Measurements from ENCODE around the gene ARHGEF7.

The ARHGEF7 gene

GRCh38 chr13:111140562-111141105 is 25.5 kb downstream of the ARHGEF7 start:
- no peak for DNase-seq

GRCh38 chr13:111142472-111142871 is 27.4 kb downstream of the ARHGEF7 start:
- no peak for DNase-seq

GRCh38 chr13:111143865-111144540 is 28.9 kb downstream of the ARHGEF7 start:
- DNase-seq: no peak

- no peak for DNase-seq
Observed at GRCh38 chr13:111145071-111145470, 30.0 kb downstream of the ARHGEF7 start.

- no peak for DNase-seq
Observed at GRCh38 chr13:111145506-111145905, 30.4 kb downstream of the ARHGEF7 start.

GRCh38 chr13:111152844-111153243 is 37.7 kb downstream of the ARHGEF7 start:
- no peak for DNase-seq

- peak; percentile 97 for DNase-seq
Observed at GRCh38 chr13:111153279-111153976, 38.3 kb downstream of the ARHGEF7 start.

- no peak for DNase-seq
Observed at GRCh38 chr13:111153977-111154332, 38.8 kb downstream of the ARHGEF7 start.

GRCh38 chr13:111156421-111156820 is 41.3 kb downstream of the ARHGEF7 start:
- no peak for DNase-seq

- DNase-seq: no peak
Observed at GRCh38 chr13:111158136-111158805, 43.2 kb downstream of the ARHGEF7 start.

GRCh38 chr13:111159362-111160320 is 44.5 kb downstream of the ARHGEF7 start:
- no peak for DNase-seq

GRCh38 chr13:111160648-111161047 is 45.5 kb downstream of the ARHGEF7 start:
- DNase-seq: no peak

- no peak for DNase-seq
Observed at GRCh38 chr13:111161601-111162600, 46.8 kb downstream of the ARHGEF7 start.

GRCh38 chr13:111165241-111166010 is 50.3 kb downstream of the ARHGEF7 start:
- no peak for DNase-seq

GRCh38 chr13:111166882-111167675 is 52.0 kb downstream of the ARHGEF7 start:
- no peak for DNase-seq

GRCh38 chr13:111168107-111168506 is 53.0 kb downstream of the ARHGEF7 start:
- peak; percentile 80 for DNase-seq

GRCh38 chr13:111171112-111171511 is 56.0 kb downstream of the ARHGEF7 start:
- no peak for DNase-seq

- DNase-seq: no peak
Observed at GRCh38 chr13:111171629-111172028, 56.5 kb downstream of the ARHGEF7 start.

GRCh38 chr13:111174377-111175114 is 59.4 kb downstream of the ARHGEF7 start:
- DNase-seq: no peak

Measured in right hindlimb (tissue), 1 donor.